WERI-Rb-1 (cell line): ENCODE results near the gene TTLL5.

ENCODE experiments used
- DNase-seq: peaks from one replicate; pipeline ENCODE4 v3.0.0-alpha.2; 2020
- H3K27ac ChIP-seq: fragments of 250-450 bp; sonication (Bioruptor Pico); 2 replicates; pipeline ENCODE4 v1.5.1; 2020; ENCODE audit warnings: mild to moderate bottlenecking, moderate library complexity
- H3K27me3 ChIP-seq: fragments of 250-450 bp; sonication (Bioruptor Pico); 2 replicates; pipeline ENCODE4 v1.5.1; 2021; ENCODE audit warnings: mild to moderate bottlenecking, low read depth, moderate library complexity; ENCODE audit not compliant: insufficient read depth, severe bottlenecking
- H3K36me3 ChIP-seq: fragments of 250-450 bp; sonication (Bioruptor Pico); 2 replicates; pipeline ENCODE4 v1.5.1; 2020; ENCODE audit warnings: mild to moderate bottlenecking, moderate library complexity
- H3K4me3 ChIP-seq: 2 replicates; pipeline ENCODE4 v1.5.1; 2011; ENCODE audit warnings: low read depth, mild to moderate bottlenecking, control low read depth, low read length
- H3K9me3 ChIP-seq: fragments of 250-450 bp; sonication (Bioruptor Pico); 2 replicates; pipeline ENCODE4 v1.5.1; 2021; ENCODE audit warnings: mild to moderate bottlenecking, moderate library complexity; ENCODE audit not compliant: severe bottlenecking
- TF ChIP-seq, protein P1 (sequence below): IDR thresholded peaks from 2 replicates; pipeline ENCODE4 v1.5.1; 2011; ENCODE audit warnings: low read depth, mild to moderate bottlenecking, control low read depth, inconsistent platforms, low read length

The TTLL5 gene

GRCh38 chr14:75757644-75758402 lies 96.8 kb downstream of the TTLL5 start:
- H3K9me3 ChIP-seq, result no peaks in the 10 kb centered on the region
- TF ChIP-seq, protein P1, sequence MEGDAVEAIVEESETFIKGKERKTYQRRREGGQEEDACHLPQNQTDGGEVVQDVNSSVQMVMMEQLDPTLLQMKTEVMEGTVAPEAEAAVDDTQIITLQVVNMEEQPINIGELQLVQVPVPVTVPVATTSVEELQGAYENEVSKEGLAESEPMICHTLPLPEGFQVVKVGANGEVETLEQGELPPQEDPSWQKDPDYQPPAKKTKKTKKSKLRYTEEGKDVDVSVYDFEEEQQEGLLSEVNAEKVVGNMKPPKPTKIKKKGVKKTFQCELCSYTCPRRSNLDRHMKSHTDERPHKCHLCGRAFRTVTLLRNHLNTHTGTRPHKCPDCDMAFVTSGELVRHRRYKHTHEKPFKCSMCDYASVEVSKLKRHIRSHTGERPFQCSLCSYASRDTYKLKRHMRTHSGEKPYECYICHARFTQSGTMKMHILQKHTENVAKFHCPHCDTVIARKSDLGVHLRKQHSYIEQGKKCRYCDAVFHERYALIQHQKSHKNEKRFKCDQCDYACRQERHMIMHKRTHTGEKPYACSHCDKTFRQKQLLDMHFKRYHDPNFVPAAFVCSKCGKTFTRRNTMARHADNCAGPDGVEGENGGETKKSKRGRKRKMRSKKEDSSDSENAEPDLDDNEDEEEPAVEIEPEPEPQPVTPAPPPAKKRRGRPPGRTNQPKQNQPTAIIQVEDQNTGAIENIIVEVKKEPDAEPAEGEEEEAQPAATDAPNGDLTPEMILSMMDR, result no peak
- peaks cover 11% of the 10 kb centered on the region; the same call in 1 of the 2 replicates for H3K36me3 ChIP-seq
- H3K4me3 ChIP-seq, result no peak overlapping the region
- H3K27me3 ChIP-seq, result no peaks in the 10 kb centered on the region
- no peak for DNase-seq
- H3K27ac ChIP-seq, result no peak overlapping the region

DNA sequence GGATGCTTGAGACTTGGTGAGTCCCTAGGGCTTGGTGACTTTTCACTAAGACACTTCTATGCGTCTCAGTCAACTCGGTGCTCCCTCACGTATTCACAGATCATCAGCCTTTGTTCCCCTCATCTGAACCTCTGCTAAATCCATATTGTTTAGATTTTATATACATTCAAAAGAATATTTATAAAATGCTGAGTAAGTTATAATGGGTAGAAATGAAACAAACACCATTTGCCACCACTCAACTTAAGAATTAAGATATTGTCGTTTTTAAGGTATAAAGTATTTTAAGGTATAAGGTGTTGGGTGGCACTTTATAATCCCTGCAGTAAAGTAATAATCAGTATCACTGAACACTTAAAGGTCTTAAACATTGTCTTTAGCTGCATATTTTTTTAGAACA lies 103.0 kb downstream of the TTLL5 start:
- Histone ChIP-seq H3K9me3 (no peaks in the 10 kb centered on the region), H3K4me3 (no peak overlapping the region), H3K27me3 (no peaks in the 10 kb centered on the region), H3K36me3 (peaks cover 6% of the 10 kb centered on the region; the same call in 1 of the 2 replicates), H3K27ac (no peak overlapping the region)
- no peak for DNase-seq
- TF ChIP-seq, protein P1, result no peak

- no peak for DNase-seq
- TF ChIP-seq, protein P1, result no peak
- H3K27me3 ChIP-seq, result no peaks in the 10 kb centered on the region
- peaks cover 13% of the 10 kb centered on the region for H3K36me3 ChIP-seq
- H3K27ac ChIP-seq, result no peak overlapping the region
- H3K4me3 ChIP-seq, result no peak overlapping the region
- H3K9me3 ChIP-seq, result no peaks in the 10 kb centered on the region
Measured at GRCh38 chr14:75769047-75769685, 108.1 kb downstream of the TTLL5 start.

DNA sequence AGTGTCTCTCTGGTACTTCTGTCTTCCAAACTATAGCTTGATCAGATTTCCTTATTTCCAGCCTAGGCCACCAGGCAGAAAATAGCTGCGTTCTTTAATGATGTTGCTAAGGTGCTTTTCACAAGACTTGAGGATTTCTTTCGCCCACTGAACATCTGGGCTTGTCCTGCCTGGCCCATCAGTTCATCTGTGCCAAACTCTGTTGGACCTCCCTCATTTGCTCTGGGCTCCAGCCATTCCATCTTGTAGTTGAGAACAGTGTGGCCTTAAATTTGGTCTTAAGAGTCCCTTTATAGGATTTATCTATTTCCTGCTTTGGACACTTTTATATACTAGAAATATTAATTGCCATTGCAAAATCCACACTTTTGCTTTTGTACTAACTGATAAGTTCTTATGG lies 109.6 kb downstream of the TTLL5 start:
- H3K27me3 ChIP-seq, result no peaks in the 10 kb centered on the region
- H3K36me3 ChIP-seq, result peaks cover 15% of the 10 kb centered on the region
- H3K27ac ChIP-seq, result no peak overlapping the region
- DNase-seq, result no peak
- TF ChIP-seq, protein P1, result no peak
- H3K4me3 ChIP-seq, result no peak overlapping the region
- no peaks in the 10 kb centered on the region for H3K9me3 ChIP-seq

GRCh38 chr14:75771595-75771994 lies 110.5 kb downstream of the TTLL5 start:
- no peak overlapping the region for H3K27ac ChIP-seq
- TF ChIP-seq, protein P1, result no peak
- no peak for DNase-seq
- H3K36me3 ChIP-seq, result peaks cover 24% of the 10 kb centered on the region
- no peaks in the 10 kb centered on the region for H3K9me3 ChIP-seq
- no peaks in the 10 kb centered on the region for H3K27me3 ChIP-seq
- H3K4me3 ChIP-seq, result no peak overlapping the region
